ENCODE results near the gene GRIA3.

GRIA3 gene

GRCh38 chrX:123223859-123224258 is 39.8 kb downstream of the GRIA3 start:
- Histone ChIP-seq H3K27me3 (ENCODE audit: insufficient read depth, poor library complexity, severe bottlenecking) (no peaks in the 10 kb centered on the region), H3K36me3 (ENCODE audit: low read depth) (no peaks in the 10 kb centered on the region), H3K4me3 (ENCODE audit: severe bottlenecking) (no peak overlapping the region), H3K27ac (ENCODE audit: poor library complexity, severe bottlenecking) (no peak overlapping the region), H3K4me1 (ENCODE audit: insufficient read depth, poor library complexity, severe bottlenecking) (no peaks in the 10 kb centered on the region), H3K9me3 (ENCODE audit: severe bottlenecking) (no peaks in the 10 kb centered on the region)
- no peak for DNase-seq (ENCODE audit: low spot score)
- no peak for ATAC-seq (ENCODE audit: low read depth)
- TF ChIP-seq CTCF (IDR thresholded peaks at IDR 0.05; ENCODE audit: poor library complexity, severe bottlenecking), result no peak

- DNase-seq (ENCODE audit: low spot score), result no peak
- ATAC-seq (ENCODE audit: low read depth), result no peak
- H3K36me3 ChIP-seq (ENCODE audit: low read depth), result no peaks in the 10 kb centered on the region
- no peaks in the 10 kb centered on the region for H3K4me1 ChIP-seq (ENCODE audit: insufficient read depth, poor library complexity, severe bottlenecking)
- no peaks in the 10 kb centered on the region for H3K9me3 ChIP-seq (ENCODE audit: severe bottlenecking)
- no peaks in the 10 kb centered on the region for H3K27me3 ChIP-seq (ENCODE audit: insufficient read depth, poor library complexity, severe bottlenecking)
- no peak overlapping the region for H3K27ac ChIP-seq (ENCODE audit: poor library complexity, severe bottlenecking)
- TF ChIP-seq CTCF (IDR thresholded peaks at IDR 0.05; ENCODE audit: poor library complexity, severe bottlenecking), result no peak
- H3K4me3 ChIP-seq (ENCODE audit: severe bottlenecking), result no peak overlapping the region
These were observed 46.7 kb downstream of the GRIA3 start for GRCh38 chrX:123230798-123231197.

GRCh38 chrX:123236859-123237258 is 52.8 kb downstream of the GRIA3 start:
- no peak for TF ChIP-seq CTCF (IDR thresholded peaks at IDR 0.05; ENCODE audit: poor library complexity, severe bottlenecking)
- ATAC-seq (ENCODE audit: low read depth) (no peak), DNase-seq (ENCODE audit: low spot score) (no peak)
- H3K27ac ChIP-seq (ENCODE audit: poor library complexity, severe bottlenecking), result no peak overlapping the region
- no peaks in the 10 kb centered on the region for H3K36me3 ChIP-seq (ENCODE audit: low read depth)
- no peak overlapping the region for H3K4me3 ChIP-seq (ENCODE audit: severe bottlenecking)
- no peaks in the 10 kb centered on the region for H3K9me3 ChIP-seq (ENCODE audit: severe bottlenecking)
- no peaks in the 10 kb centered on the region for H3K27me3 ChIP-seq (ENCODE audit: insufficient read depth, poor library complexity, severe bottlenecking)
- no peaks in the 10 kb centered on the region for H3K4me1 ChIP-seq (ENCODE audit: insufficient read depth, poor library complexity, severe bottlenecking)

- no peak for ATAC-seq (ENCODE audit: low read depth)
- Histone ChIP-seq H3K4me1 (ENCODE audit: insufficient read depth, poor library complexity, severe bottlenecking) (no peaks in the 10 kb centered on the region), H3K4me3 (ENCODE audit: severe bottlenecking) (no peak overlapping the region), H3K36me3 (ENCODE audit: low read depth) (no peaks in the 10 kb centered on the region), H3K27ac (ENCODE audit: poor library complexity, severe bottlenecking) (no peak overlapping the region), H3K9me3 (ENCODE audit: severe bottlenecking) (no peaks in the 10 kb centered on the region), H3K27me3 (ENCODE audit: insufficient read depth, poor library complexity, severe bottlenecking) (no peaks in the 10 kb centered on the region)
- DNase-seq (ENCODE audit: low spot score), result no peak
- TF ChIP-seq CTCF (IDR thresholded peaks at IDR 0.05; ENCODE audit: poor library complexity, severe bottlenecking), result no peak
These were observed 53.2 kb downstream of the GRIA3 start for GRCh38 chrX:123237271-123237670.

- Histone ChIP-seq H3K36me3 (ENCODE audit: low read depth) (no peaks in the 10 kb centered on the region), H3K9me3 (ENCODE audit: severe bottlenecking) (no peaks in the 10 kb centered on the region), H3K4me3 (ENCODE audit: severe bottlenecking) (no peak overlapping the region), H3K27me3 (ENCODE audit: insufficient read depth, poor library complexity, severe bottlenecking) (no peaks in the 10 kb centered on the region), H3K27ac (ENCODE audit: poor library complexity, severe bottlenecking) (no peak overlapping the region), H3K4me1 (ENCODE audit: insufficient read depth, poor library complexity, severe bottlenecking) (no peaks in the 10 kb centered on the region)
- no peak for ATAC-seq (ENCODE audit: low read depth)
- no peak for DNase-seq (ENCODE audit: low spot score)
- no peak for TF ChIP-seq CTCF (IDR thresholded peaks at IDR 0.05; ENCODE audit: poor library complexity, severe bottlenecking)
These were observed 70.4 kb downstream of the GRIA3 start for GRCh38 chrX:123254457-123254856.
